Coronary artery (tissue), 2 donors: ENCODE data around the gene RAB36.
A peak's percentile ranks its signal among the peaks of the same experiment; 100 is the strongest.

Experiments
- DNase-seq: peaks from one replicate; pipeline ENCODE4 v3.0.0-alpha.2; 2017; ENCODE audit warnings: low spot score
- H3K27ac ChIP-seq, 2 donors: fragments of 200-600 bp; sonication (generic); one replicate each; pipeline ENCODE4 v1.5.1; 2016 to 2019
- H3K4me3 ChIP-seq: fragments of 200-600 bp; sonication (generic); 2 replicates; pipeline ENCODE4 v1.5.1; 2016; ENCODE audit warnings: mild to moderate bottlenecking, moderate library complexity
- TF ChIP-seq, protein P1 (sequence below): fragments of 200-600 bp; sonication (generic); IDR thresholded peaks from one replicate; pipeline ENCODE4 v1.5.1; 2019; ENCODE audit warnings: antibody characterized with exemption

The RAB36 gene

DNA sequence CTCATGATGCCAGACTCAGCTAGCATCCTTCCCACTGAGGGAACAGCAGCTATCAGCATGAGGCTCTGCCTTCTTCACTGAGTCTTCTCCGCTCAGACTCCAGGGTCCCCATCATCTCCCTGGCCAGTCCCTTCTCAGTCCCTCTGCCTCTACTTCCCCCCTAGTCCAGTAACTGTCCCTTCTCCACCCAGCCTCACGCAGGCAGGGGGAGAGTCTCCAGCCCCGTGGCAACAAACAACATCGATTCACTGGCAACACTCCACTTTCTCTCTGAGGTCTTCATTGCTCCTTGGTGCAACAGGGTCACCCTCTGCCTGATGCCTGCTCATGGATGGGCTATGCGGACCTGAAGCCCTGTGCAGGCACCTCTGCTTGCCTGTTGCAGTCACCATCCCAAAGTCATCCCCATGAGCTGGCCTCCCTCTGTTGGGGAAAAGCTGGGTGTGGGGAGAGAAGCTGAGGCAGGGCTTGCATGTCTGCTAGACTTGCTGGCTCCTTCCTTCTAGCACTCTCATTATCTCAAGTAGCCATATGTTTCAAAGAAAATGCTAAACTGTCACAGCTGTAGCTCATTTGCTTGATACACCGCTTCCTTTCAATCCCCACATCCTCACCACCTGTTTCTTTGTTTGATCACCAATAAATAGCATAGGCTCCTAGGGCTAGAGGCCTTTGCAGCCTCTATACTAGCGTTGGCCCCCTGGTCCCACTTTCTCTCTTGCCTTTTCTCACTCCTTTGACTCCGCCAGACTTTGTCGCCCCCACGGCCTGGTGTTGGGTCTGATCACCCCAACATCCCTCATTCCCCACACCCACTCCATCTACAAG lies 30.8 kb downstream of the RAB36 start:
- DNase-seq, result no peak
- TF ChIP-seq, protein P1, sequence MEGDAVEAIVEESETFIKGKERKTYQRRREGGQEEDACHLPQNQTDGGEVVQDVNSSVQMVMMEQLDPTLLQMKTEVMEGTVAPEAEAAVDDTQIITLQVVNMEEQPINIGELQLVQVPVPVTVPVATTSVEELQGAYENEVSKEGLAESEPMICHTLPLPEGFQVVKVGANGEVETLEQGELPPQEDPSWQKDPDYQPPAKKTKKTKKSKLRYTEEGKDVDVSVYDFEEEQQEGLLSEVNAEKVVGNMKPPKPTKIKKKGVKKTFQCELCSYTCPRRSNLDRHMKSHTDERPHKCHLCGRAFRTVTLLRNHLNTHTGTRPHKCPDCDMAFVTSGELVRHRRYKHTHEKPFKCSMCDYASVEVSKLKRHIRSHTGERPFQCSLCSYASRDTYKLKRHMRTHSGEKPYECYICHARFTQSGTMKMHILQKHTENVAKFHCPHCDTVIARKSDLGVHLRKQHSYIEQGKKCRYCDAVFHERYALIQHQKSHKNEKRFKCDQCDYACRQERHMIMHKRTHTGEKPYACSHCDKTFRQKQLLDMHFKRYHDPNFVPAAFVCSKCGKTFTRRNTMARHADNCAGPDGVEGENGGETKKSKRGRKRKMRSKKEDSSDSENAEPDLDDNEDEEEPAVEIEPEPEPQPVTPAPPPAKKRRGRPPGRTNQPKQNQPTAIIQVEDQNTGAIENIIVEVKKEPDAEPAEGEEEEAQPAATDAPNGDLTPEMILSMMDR, result no peak
- Histone ChIP-seq H3K27ac (no peak overlapping the region), H3K4me3 (no peak overlapping the region)

DNA sequence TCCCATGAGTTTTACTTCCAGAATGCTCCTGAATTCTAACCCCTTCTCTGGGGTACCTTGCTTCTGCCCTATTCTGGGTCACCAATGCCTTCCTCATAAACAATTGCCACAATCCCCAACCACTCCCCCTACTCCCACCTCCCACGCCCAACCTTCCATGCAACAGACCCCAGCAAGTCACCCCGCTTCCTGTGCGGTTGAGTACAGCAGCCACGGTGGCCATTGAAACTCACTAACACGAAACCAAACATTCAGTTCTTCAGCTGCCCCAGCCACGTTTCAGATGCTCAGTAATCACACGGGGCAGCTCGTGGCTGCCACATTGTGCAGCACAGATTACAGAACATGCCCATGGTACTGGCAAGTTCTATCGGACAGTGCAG lies 31.4 kb downstream of the RAB36 start:
- no peak for DNase-seq
- no peak overlapping the region for H3K4me3 ChIP-seq
- H3K27ac ChIP-seq, result no peak overlapping the region
- TF ChIP-seq, protein P1, result no peak

DNA sequence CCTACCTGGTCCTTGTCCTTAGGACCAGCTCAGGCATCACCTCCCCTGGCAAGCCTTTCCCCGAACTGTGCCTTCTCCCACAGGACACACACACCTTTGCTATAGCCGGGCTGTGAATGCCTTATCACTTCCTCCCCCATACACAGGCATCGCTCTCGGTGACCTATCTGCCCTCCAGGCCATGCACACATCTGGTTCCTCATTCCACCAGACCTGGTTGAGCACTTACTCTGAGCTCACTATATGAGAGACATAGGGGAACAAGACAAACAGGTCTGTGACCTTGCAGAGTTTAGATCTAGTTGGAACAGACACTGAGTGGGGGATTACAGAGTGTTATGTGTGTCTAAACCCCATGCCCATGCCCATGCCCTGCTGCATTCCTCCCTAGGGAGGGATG lies 31.9 kb downstream of the RAB36 start:
- H3K4me3 ChIP-seq, result no peak overlapping the region
- TF ChIP-seq, protein P1, result no peak
- DNase-seq, result no peak
- H3K27ac ChIP-seq, result no peak overlapping the region

DNA sequence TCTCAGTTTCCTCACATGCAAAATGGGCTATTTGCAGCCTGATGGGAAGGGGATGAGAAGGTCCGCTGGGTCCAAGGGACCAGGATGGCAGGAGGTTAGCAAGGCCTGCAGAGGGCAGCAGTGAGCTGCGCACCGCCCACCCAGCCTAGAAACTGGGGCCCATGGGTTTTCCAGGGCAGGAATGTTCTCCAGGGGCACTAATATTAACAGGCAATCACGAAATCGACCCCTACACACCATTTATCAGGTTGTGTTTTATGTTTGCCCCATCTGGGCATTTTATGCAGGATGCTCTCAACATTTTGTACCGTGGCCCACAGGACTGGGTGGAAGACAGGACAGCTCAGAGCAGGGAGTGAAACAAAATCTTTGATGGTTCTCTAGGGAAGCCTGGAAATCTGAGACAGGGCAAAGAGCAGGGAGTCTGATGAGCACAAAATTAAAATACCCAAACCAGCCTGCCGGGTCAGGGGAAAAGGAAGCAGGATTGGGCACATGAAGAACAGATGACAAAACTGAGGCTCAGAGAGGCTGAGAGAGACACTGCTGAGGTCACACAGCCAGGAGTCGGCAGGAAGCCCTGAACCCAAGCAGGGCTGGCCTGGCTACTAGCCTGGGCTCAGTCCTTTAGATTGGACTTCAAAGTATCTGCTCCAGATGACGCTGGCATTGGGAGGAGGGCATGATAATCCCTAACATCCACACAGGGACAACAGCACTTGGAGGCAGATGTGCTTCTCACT lies 33.4 kb downstream of the RAB36 start:
- peak overlapping the region; percentile 91 to 93 for H3K27ac ChIP-seq
- TF ChIP-seq, protein P1, result peak; percentile 93
- peak overlapping the region; percentile 86 for H3K4me3 ChIP-seq
- no peak for DNase-seq

DNA sequence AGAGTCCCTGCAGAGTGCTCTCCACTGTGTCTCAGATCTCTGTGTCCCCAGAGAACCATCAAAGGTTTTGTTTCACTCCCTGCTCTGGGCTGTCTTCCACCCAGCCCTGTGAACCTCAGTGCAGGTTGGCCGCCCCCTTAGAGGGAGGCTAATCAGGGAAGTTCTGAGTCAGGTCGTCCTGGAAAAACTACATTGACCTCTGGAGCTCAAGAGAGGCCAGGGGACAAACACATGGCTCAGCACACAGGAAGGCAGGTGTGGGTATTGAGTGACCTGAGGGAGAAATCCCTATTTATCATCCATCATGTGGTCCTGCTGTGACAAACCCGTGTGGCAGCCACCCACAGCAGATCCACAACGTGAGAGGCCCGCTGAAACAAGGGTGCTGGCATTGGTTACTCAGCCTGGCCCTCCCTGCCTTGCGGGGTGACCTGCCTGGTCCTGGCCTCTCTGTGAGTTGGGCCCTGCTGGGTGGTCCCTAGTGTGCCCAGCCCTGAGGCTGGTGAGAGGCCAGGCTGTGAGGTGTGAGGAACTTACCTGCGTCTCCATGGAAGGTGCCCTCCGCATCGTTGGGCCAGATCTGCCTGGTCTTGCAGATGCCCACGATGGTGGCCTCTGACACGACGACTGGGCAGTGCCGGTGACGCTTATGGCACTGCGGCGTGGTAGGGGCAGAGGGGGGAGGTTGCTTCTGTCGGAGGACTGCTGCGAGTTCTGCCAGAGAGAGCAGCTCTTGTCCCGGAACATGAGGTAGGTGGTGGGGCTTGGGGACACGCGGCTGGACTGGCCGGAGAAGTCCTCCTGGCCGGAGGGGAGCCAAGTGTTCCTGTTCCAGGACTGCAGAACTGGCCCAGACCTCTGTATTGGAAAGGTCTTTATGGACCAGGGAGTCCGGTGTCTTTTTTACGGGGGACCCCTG lies 34.4 kb downstream of the RAB36 start:
- peak; percentile 84 for DNase-seq
- H3K27ac ChIP-seq, result peak overlapping the region; percentile 91 to 93
- TF ChIP-seq, protein P1, result no peak
- H3K4me3 ChIP-seq, result peak overlapping the region; percentile 86

DNA sequence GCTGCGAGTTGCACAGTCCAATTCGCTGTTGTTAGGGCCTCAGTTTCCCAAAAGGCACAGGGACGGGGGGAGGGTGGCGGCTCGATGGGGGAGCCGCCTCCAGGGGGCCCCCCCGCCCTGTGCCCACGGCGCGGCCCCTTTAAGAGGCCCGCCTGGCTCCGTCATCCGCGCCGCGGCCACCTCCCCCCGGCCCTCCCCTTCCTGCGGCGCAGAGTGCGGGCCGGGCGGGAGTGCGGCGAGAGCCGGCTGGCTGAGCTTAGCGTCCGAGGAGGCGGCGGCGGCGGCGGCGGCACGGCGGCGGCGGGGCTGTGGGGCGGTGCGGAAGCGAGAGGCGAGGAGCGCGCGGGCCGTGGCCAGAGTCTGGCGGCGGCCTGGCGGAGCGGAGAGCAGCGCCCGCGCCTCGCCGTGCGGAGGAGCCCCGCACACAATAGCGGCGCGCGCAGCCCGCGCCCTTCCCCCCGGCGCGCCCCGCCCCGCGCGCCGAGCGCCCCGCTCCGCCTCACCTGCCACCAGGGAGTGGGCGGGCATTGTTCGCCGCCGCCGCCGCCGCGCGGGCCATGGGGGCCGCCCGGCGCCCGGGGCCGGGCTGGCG lies 35.1 kb downstream of the RAB36 start, which contains the start of gene BCR:
Gene BCR, plus strand, starts transcription at position 209 of the 592 bp plus-strand sequence. CDS start 452 bp downstream, outside the sequence.
- DNase-seq, result no peak
- H3K27ac ChIP-seq, result peak within 1 kb of the TSS; percentile 91 to 93
- H3K4me3 ChIP-seq, result peak within 1 kb of the TSS; percentile 86
- TF ChIP-seq, protein P1, result no peak
